Lower lobe of right lung (tissue), 2 donors: ENCODE results near the gene IFRD2. TPM values are rescaled to one million over a fixed set of nuclear protein-coding genes. Genes with fewer than 3 reads are reported as not detected.
"Not testable (repeated sequence)": the region's sequence is repeated elsewhere in the genome, so short reads cannot be mapped to it uniquely, and the experiment has no call there.

Source experiments
- ATAC-seq, 2 donors: fragments of 200-7000 bp; cut with Tn5 transposase; one replicate each; pipeline ENCODE4 v1.9.1; 2020 to 2022; ENCODE audit warnings: mild to moderate bottlenecking in 2 of 2, moderate library complexity in 2 of 2
- DNase-seq: peaks from one replicate; pipeline ENCODE4 v3.0.0-alpha.2; 2020
- H3K27ac ChIP-seq: fragments of 200-600 bp; one replicate; pipeline ENCODE4 v1.8.0; 2022
- H3K27me3 ChIP-seq: fragments of 200-600 bp; one replicate; pipeline ENCODE4 v1.8.0; 2022; ENCODE audit warnings: low read depth
- H3K36me3 ChIP-seq: fragments of 200-600 bp; one replicate; pipeline ENCODE4 v1.8.0; 2022; ENCODE audit warnings: mild to moderate bottlenecking
- H3K4me1 ChIP-seq: fragments of 200-600 bp; one replicate; pipeline ENCODE4 v1.8.0; 2022
- H3K4me3 ChIP-seq: fragments of 200-600 bp; one replicate; pipeline ENCODE4 v1.8.0; 2022; ENCODE audit warnings: mild to moderate bottlenecking
- H3K9me3 ChIP-seq: fragments of 200-600 bp; one replicate; pipeline ENCODE4 v1.8.0; 2022
- intact Hi-C: fragments of 100-400 bp; cut with DNase I; formaldehyde crosslinking; loops from one replicate; pipeline ENCODE4 v1.11.0; 2022
- total RNA-seq: library from RNA; stranded (reverse); fragmentation: NEBNext Ultra II Directional; extraction: Animal tissue kit (Norgen Biotek cat#: 25700); gene quantifications from one replicate; pipeline ENCODE4 v1.2.1, GENCODE V29; 2021
- TF ChIP-seq, protein P1 (sequence below): fragments of 200-600 bp; IDR thresholded peaks from one replicate; pipeline ENCODE4 v1.8.0; 2022; ENCODE audit warnings: antibody characterized with exemption, mild to moderate bottlenecking
- donor health status: DM: no; HTN: yes; CAD: no; lungs with severe emphysema.

IFRD2 gene
- total RNA-seq, 1 donor from 2014 or later, result 66.9 TPM

DNA sequence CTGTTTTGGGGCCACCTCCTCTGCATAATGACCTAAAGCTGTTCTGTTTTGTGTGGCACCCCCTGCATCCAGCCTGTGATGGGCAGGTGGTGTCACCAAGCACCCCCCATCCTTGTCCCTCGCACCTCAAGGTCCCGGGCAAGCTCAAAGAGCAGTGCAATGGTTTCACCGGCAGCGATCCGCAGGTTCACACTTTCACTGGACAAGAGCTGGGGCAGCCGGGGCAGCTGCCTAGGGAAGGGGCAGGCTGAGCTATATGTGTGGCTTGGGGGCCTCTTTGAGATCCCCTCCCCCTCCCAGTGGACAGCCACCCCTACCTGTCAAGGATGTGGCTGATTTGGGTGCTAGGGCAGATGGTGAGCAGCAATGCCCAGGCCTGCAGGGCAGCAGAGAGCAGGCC, 3.1 kb downstream of the IFRD2 start:
- ATAC-seq, result no peak
- no peak for DNase-seq
- peaks cover 42% of the 10 kb centered on the region for H3K36me3 ChIP-seq
- no peak overlapping the region for H3K4me3 ChIP-seq
- no peaks in the 10 kb centered on the region for H3K9me3 ChIP-seq
- TF ChIP-seq, protein P1, sequence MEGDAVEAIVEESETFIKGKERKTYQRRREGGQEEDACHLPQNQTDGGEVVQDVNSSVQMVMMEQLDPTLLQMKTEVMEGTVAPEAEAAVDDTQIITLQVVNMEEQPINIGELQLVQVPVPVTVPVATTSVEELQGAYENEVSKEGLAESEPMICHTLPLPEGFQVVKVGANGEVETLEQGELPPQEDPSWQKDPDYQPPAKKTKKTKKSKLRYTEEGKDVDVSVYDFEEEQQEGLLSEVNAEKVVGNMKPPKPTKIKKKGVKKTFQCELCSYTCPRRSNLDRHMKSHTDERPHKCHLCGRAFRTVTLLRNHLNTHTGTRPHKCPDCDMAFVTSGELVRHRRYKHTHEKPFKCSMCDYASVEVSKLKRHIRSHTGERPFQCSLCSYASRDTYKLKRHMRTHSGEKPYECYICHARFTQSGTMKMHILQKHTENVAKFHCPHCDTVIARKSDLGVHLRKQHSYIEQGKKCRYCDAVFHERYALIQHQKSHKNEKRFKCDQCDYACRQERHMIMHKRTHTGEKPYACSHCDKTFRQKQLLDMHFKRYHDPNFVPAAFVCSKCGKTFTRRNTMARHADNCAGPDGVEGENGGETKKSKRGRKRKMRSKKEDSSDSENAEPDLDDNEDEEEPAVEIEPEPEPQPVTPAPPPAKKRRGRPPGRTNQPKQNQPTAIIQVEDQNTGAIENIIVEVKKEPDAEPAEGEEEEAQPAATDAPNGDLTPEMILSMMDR, result no peak
- H3K4me1 ChIP-seq, result peaks cover 26% of the 10 kb centered on the region
- no peak overlapping the region for H3K27ac ChIP-seq
- intact Hi-C loops, result no loop called here
- H3K27me3 ChIP-seq, result no peaks in the 10 kb centered on the region

DNA sequence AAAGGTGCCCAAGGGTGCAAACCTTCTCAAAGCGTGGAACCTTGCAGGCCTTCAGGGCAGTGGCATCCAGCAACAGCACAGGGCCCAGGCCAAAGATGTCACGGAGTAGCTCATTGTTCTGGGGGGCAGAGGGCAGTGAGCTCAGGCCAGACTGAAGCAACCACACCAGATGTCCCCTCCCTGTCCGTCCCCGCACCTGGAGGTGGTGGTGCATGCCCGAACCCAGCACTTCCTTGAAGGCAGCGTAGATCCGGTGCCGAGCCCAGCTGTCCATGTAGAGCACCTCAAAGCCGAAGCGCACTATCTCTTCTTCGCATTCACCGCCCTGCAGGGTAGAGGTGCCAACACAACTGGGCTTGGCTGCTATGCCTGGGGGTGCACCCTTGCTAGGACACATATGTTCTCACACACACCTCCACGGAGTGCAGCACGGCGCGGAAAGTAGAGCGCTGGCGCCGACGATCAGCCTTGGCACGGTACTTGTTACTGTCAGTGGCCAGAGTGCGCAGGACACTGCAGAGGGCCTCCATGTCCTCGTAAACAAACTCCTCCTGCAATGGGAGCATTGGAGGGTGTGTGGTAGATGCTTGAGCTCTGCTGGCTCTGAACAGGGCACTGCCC, 3.7 kb downstream of the IFRD2 start:
- Histone ChIP-seq H3K4me3 (no peak overlapping the region), H3K4me1 (peaks cover 26% of the 10 kb centered on the region), H3K36me3 (peaks cover 42% of the 10 kb centered on the region), H3K27ac (no peak overlapping the region), H3K27me3 (no peaks in the 10 kb centered on the region), H3K9me3 (no peaks in the 10 kb centered on the region)
- DNase-seq, result no peak
- no peak for ATAC-seq
- TF ChIP-seq, protein P1, result no peak
- intact Hi-C loops, result no loop called here

DNA sequence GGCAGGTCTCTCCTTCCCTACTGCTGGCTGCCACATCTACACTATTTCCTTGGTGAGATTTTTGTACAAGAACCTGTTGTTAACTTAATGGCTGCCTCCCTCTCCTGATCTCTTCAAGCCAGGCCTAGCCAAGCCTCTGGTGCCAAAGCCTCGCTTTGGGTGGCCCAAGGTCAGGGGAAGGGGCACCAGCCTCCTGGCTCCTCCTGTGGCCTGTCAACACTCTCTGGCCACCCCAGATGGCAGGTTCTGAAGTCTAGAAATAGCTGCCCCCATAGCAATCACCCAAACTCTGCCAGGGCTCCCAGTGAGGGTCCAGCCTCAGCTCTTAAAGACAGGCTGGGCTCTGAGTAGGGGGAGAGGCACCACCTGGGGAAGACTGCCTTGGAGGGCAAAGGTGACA, 5.0 kb downstream of the IFRD2 start:
- TF ChIP-seq, protein P1, result no peak
- Histone ChIP-seq H3K27ac (no peak overlapping the region), H3K36me3 (peaks cover 42% of the 10 kb centered on the region), H3K4me3 (no peak overlapping the region), H3K9me3 (no peaks in the 10 kb centered on the region), H3K4me1 (peaks cover 16% of the 10 kb centered on the region), H3K27me3 (no peaks in the 10 kb centered on the region)
- DNase-seq, result no peak
- intact Hi-C loops, result no loop called here
- ATAC-seq, result no peak

DNA sequence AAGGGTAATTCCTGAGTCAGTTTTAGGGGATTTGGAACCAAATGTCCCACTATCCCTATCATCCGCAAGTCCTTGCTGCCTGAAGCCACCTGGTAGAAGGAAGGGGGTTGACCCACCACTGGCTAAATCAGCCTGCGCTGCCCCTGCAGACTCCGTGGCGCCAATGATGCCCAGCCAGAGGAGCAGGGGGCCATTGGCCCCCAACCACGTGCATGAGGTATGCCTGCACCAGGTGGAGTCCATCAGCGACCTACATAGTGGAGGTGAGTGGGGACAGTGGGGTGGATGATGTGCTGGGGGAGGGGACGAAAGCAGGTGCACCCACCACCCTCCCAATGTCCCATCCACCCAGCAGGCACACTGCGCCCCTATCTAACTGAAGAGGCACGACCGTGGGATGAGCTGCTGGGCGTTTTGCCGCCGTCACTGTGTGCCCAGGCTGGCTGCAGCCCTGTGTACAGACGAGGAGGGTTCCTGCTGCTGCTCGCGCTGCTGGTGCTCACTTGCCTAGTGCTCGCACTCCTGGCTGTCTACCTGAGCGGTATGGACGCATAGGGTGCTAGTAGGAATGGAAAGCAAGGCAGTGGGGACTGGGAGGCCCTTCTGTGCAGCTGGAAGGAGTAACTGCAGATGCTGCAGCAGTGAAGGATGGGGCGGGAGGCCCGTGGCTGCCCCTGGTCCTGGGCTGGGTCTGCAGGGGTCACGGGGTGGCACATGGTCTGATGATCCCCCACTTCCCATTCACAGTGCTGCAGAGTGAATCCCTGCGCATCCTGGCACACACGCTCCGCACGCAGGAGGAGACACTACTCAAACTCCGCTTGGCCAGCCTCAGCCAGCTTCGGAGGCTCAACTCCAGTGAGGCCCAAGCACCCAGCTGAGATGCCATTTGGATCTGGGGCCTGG, 5.7 kb downstream of the IFRD2 start:
- H3K4me1 ChIP-seq, result peaks cover 14% of the 10 kb centered on the region
- TF ChIP-seq, protein P1, result no peak
- no peaks in the 10 kb centered on the region for H3K27me3 ChIP-seq
- no peak for DNase-seq
- H3K9me3 ChIP-seq, result no peaks in the 10 kb centered on the region
- no peak overlapping the region for H3K27ac ChIP-seq
- H3K36me3 ChIP-seq, result peaks cover 42% of the 10 kb centered on the region
- H3K4me3 ChIP-seq, result no peak overlapping the region
- intact Hi-C loops, result no loop called here
- ATAC-seq, result no peak

DNA sequence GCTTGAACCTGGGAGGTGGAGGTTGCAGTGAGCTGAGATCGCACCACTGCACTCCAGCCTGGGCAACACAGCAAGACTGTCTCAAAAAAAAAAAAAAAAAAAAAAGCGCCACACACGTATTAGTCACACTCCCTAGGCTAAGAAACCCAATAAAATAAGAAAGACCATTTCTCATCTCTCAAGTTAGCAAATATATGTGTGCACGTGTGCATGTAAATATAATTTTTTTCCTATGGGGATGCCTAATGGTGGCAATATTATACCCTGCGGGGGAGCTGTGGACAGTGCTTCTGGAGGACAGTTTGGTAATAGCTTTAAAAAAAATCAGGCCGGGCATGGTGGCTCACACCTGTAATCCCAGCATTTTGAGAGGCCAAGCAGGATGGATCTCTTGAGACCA, 8.1 kb downstream of the IFRD2 start:
- H3K4me1 ChIP-seq, H3K9me3 ChIP-seq, ATAC-seq, H3K4me3 ChIP-seq, DNase-seq, intact Hi-C loops, H3K27me3 ChIP-seq, H3K27ac ChIP-seq: not testable (repeated sequence)
- peaks cover 28% of the 10 kb centered on the region for H3K36me3 ChIP-seq
